A549 (cell line): ENCODE results near the gene CDH22. TPM values are rescaled to one million over a fixed set of nuclear protein-coding genes. Genes with fewer than 3 reads are reported as not detected.

Experiments used
- ATAC-seq, 2 experiments: fragments of 200-7000 bp in 1 of 2; fragments of >200 bp in 1 of 2; cut with Nextera tagmentation in 1 of 2; cut with Tn5 transposase in 1 of 2; 3 replicates each; pipeline versions ENCODE4 v1.8.0 to v1.9.1; 2018 to 2020; ENCODE audit warnings: mild to moderate bottlenecking in 1 of 2, moderate library complexity in 1 of 2
- CTCF ChIA-PET: fragments of 300-600 bp; sonication (Branson Sonifier 250); formaldehyde crosslinking; extraction: SDS; loops from one replicate; lab custom pipeline; 2021; ENCODE audit warnings: antibody characterized with exemption, inconsistent platforms; lab: Yijun Ruan, JAX
- POLR2A ChIA-PET: fragments of 350-600 bp; formaldehyde crosslinking; extraction: SDS; loops from one replicate; lab custom pipeline; 2021; ENCODE audit warnings: antibody characterized with exemption, inconsistent platforms; lab: Yijun Ruan, JAX
- DNase-seq, 2 experiments: peaks; one replicate each; pipeline versions ENCODE4 v3.0.0 to v3.0.0-alpha.2; 2011 to 2016; ENCODE audit warnings: low read depth in 1 of 2, low spot score in 1 of 2
- FAIRE-seq: peaks from 2 replicates; lab custom pipeline; 2011; peaks lifted over from hg19 to GRCh38; lab: Jason Lieb, UNC
- H3K27ac ChIP-seq, 2 experiments: fragments of >200 bp; sonication (Bioruptor Twin); formaldehyde crosslinking; 3 replicates each; pipeline ENCODE4 v1.5.1; 2016 to 2017
- H3K4me1 ChIP-seq: fragments of >200 bp; sonication (Bioruptor Twin); formaldehyde crosslinking; 3 replicates; pipeline ENCODE4 v1.6.1; 2016
- H3K4me2 ChIP-seq: fragments of >200 bp; sonication (Bioruptor Twin); formaldehyde crosslinking; 3 replicates; pipeline ENCODE4 v1.6.1; 2016
- H3K4me3 ChIP-seq: fragments of >200 bp; sonication (Bioruptor Twin); formaldehyde crosslinking; 3 replicates; pipeline ENCODE4 v1.5.1; 2016
- H3K9me3 ChIP-seq: fragments of >200 bp; sonication (Bioruptor Twin); formaldehyde crosslinking; 3 replicates; pipeline ENCODE4 v1.6.1; 2016
- BHLHE40 ChIP-seq: IDR thresholded peaks from 2 replicates; pipeline ENCODE4 v1.6.1; 2012; ENCODE audit warnings: low read depth, low read length, inconsistent platforms
- CHD2 ChIP-seq: fragments of 150-350 bp; IDR thresholded peaks from 2 replicates; pipeline ENCODE4 v1.6.1; 2014; ENCODE audit warnings: low read length; ENCODE audit not compliant: partially characterized antibody
- CHD4 ChIP-seq: fragments of 200-600 bp; sonication (generic); IDR thresholded peaks from 2 replicates; pipeline ENCODE4 v1.6.1; 2016; ENCODE audit warnings: antibody characterized with exemption, mild to moderate bottlenecking, borderline replicate concordance
- EP300 ChIP-seq, 2 experiments: fragments of >200 bp; sonication (Bioruptor Twin); formaldehyde crosslinking; IDR thresholded peaks; 2 replicates in 1 of 2; 3 replicates in 1 of 2; pipeline ENCODE4 v1.6.1; 2016 to 2017
- ESRRA ChIP-seq: fragments of 150-350 bp; IDR thresholded peaks from 2 replicates; pipeline ENCODE4 v1.6.1; 2014; ENCODE audit warnings: mild to moderate bottlenecking, low read length, borderline replicate concordance
- FOXS1 ChIP-seq: fragments of 250-450 bp; sonication (Bioruptor Pico); IDR thresholded peaks from 2 replicates; pipeline ENCODE4 v1.5.0; 2020; ENCODE audit warnings: mild to moderate bottlenecking, moderate library complexity
- GATA3 ChIP-seq: IDR thresholded peaks from 2 replicates; pipeline ENCODE4 v1.6.1; 2012; ENCODE audit warnings: borderline replicate concordance
- HEYL ChIP-seq: fragments of 250-450 bp; sonication (Bioruptor Pico); IDR thresholded peaks from 2 replicates; pipeline ENCODE4 v1.8.0; 2021; ENCODE audit warnings: mild to moderate bottlenecking, moderate library complexity
- HOXA7 ChIP-seq: fragments of 250-450 bp; sonication (Bioruptor Pico); IDR thresholded peaks from 2 replicates; pipeline ENCODE4 v1.5.0; 2020; ENCODE audit warnings: mild to moderate bottlenecking, moderate library complexity
- HOXB5 ChIP-seq: fragments of 250-450 bp; sonication (Bioruptor Pico); IDR thresholded peaks from 2 replicates; pipeline ENCODE4 v1.5.0; 2020; ENCODE audit warnings: mild to moderate bottlenecking, moderate library complexity
- KDM1A ChIP-seq: fragments of 200-600 bp; sonication (generic); IDR thresholded peaks from 2 replicates; pipeline ENCODE4 v1.6.1; 2016; ENCODE audit warnings: low read depth, mild to moderate bottlenecking
- MAFK ChIP-seq: fragments of 450-650 bp; IDR thresholded peaks from 2 replicates; pipeline ENCODE4 v1.6.1; 2014; ENCODE audit not compliant: partially characterized antibody
- MAZ ChIP-seq: fragments of 150-350 bp; IDR thresholded peaks from 2 replicates; pipeline ENCODE4 v1.6.1; 2014; ENCODE audit warnings: antibody characterized with exemption, low read depth, low read length, borderline replicate concordance
- MYC ChIP-seq: IDR thresholded peaks from 2 replicates; pipeline ENCODE4 v1.6.1; 2012; ENCODE audit warnings: mild to moderate bottlenecking, inconsistent platforms, low read length, improper control_type of control experiment, borderline replicate concordance
- NFE2L2 ChIP-seq: fragments of 150-350 bp; conservative IDR thresholded peaks from 2 replicates; pipeline ENCODE4 v1.6.1; 2014; ENCODE audit warnings: low read length
- NPAS2 ChIP-seq: fragments of 250-450 bp; sonication (Bioruptor Pico); IDR thresholded peaks from 2 replicates; pipeline ENCODE4 v1.8.0; 2022; ENCODE audit warnings: mild to moderate bottlenecking, moderate library complexity, borderline replicate concordance
- NR3C1 ChIP-seq: fragments of >200 bp; sonication (Bioruptor Twin); formaldehyde crosslinking; IDR thresholded peaks from 3 replicates; pipeline ENCODE4 v1.6.1; 2017
- PHF8 ChIP-seq: fragments of 200-600 bp; sonication (generic); IDR thresholded peaks from 2 replicates; pipeline ENCODE4 v1.6.1; 2016; ENCODE audit warnings: low read depth, mild to moderate bottlenecking, antibody characterized with exemption, moderate library complexity, borderline replicate concordance
- RAD21 ChIP-seq, 2 experiments: fragments of >200 bp in 1 of 2; sonication (Bioruptor Twin) in 1 of 2; formaldehyde crosslinking in 1 of 2; IDR thresholded peaks in 1 of 2; conservative IDR thresholded peaks in 1 of 2; 2 replicates in 1 of 2; 3 replicates in 1 of 2; pipeline ENCODE4 v1.6.1; 2012 to 2018; ENCODE audit warnings: inconsistent platforms in 1 of 2
- SREBF2 ChIP-seq: fragments of 450-650 bp; IDR thresholded peaks from 2 replicates; pipeline ENCODE4 v1.6.1; 2014; ENCODE audit warnings: mild to moderate bottlenecking, moderate library complexity
- TFCP2L1 ChIP-seq: fragments of 250-450 bp; sonication (Bioruptor Pico); IDR thresholded peaks from 2 replicates; pipeline ENCODE4 v1.5.0; 2021; ENCODE audit warnings: mild to moderate bottlenecking
- ZNF302 ChIP-seq: fragments of 250-450 bp; sonication (Bioruptor Pico); IDR thresholded peaks from 2 replicates; pipeline ENCODE4 v1.9.0; 2021; ENCODE audit warnings: inconsistent platforms, mild to moderate bottlenecking, moderate library complexity
- ZSCAN20 ChIP-seq: fragments of 250-450 bp; sonication (Bioruptor Pico); IDR thresholded peaks from 2 replicates; pipeline ENCODE4 v1.8.0; 2022; ENCODE audit warnings: mild to moderate bottlenecking, moderate library complexity
- WGBS: methylation state at CpG from one replicate; pipeline ENCODE4 v1.1.6; 2017; ENCODE audit errors: missing lambda C conversion rate; 5-methylcytosine and 5-hydroxymethylcytosine counted together
- polyA plus RNA-seq, 4 experiments: library from polyadenylated mRNA; depleted of rRNA in 3 of 4; stranded (reverse); fragments of >200 nt; fragmentation: RNase III in 1 of 4; extraction: RNeasy Plus Mini Kit Qiagen cat#74134 plus additional on column Dnase treatment in 1 of 4; gene quantifications; 2 replicates in 3 of 4; 3 replicates in 1 of 4; pipeline ENCODE4 v1.2.3, GENCODE V29; 2011 to 2017
- TF ChIP-seq, protein P1 (sequence below): fragments of >200 bp; sonication (Bioruptor Twin); formaldehyde crosslinking; IDR thresholded peaks from 3 replicates; pipeline ENCODE4 v1.6.1; 2016
- TF ChIP-seq, protein P2 (sequence below): fragments of 150-350 bp; IDR thresholded peaks from 2 replicates; pipeline ENCODE4 v1.6.1; 2014; ENCODE audit warnings: low read depth, mild to moderate bottlenecking, low read length
- TF ChIP-seq, protein P3 (sequence below): fragments of >200 bp; sonication (Bioruptor Twin); formaldehyde crosslinking; IDR thresholded peaks from 2 replicates; pipeline ENCODE4 v1.6.1; 2016
- TF ChIP-seq, protein P4 (sequence below): fragments of >200 bp; sonication (Bioruptor Twin); formaldehyde crosslinking; IDR thresholded peaks from 3 replicates; pipeline ENCODE4 v1.5.1; 2016

Gene CDH22
- polyA plus RNA-seq, 2 of the 4 experiments (the other 2 are of a cell fraction) = not detected

DNA sequence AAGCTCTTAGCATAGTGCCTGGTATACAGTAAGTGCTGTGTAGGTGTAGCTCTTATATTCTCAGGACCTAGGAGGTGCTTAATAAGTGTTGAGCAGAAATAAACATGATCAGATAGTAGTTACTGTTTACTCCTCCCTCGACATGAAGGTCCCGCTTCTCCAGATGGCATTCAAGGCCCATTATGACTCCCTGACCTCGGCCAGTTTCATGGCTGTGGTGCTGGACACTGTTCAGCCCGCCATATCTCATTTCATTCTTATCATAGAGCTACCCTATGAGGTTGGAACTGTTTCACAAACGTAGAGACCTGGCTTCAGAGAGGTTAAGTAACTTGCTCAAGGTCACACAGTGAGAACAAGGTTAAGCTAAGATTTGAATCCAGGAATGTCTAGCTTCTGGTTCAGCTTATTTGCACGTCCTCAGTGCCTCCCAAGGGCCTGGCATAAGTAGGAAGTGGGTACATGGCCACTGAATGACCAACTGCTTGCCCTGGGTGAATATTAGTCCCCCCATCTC is 151.2 kb downstream of the CDH22 start:
- DNase-seq (no peak), FAIRE-seq (no peak), ATAC-seq (no peak)
- H3K4me2 ChIP-seq = no peak overlapping the region
- no peaks in the 10 kb centered on the region for H3K9me3 ChIP-seq
- no peaks in the 10 kb centered on the region for H3K4me1 ChIP-seq
- H3K27ac ChIP-seq = no peak overlapping the region
- TF ChIP-seq SREBF2 (no peak), HOXB5 (no peak), NR3C1 (no peak), EP300 (IDR thresholded peaks at IDR 0.05) (no peak), ZNF302 (CRISPR knock-in tag) (no peak), GATA3 (no peak), NPAS2 (CRISPR knock-in tag) (no peak), MYC (no peak), CHD4 (no peak), FOXS1 (CRISPR knock-in tag) (no peak), KDM1A (no peak)
- ChIA-PET CTCF (interaction anchor here (0.7 to 3.9 kb wide), 10 partner anchors 9 to 281 kb away, joined by 3 to 13 read pairs (median 5); no protein-coding TSS in a partner anchor), POLR2A (no interaction called here)
- no peak overlapping the region for H3K4me3 ChIP-seq
- 34% methylated on average over 6 of the region's 6 CpGs for WGBS

DNA sequence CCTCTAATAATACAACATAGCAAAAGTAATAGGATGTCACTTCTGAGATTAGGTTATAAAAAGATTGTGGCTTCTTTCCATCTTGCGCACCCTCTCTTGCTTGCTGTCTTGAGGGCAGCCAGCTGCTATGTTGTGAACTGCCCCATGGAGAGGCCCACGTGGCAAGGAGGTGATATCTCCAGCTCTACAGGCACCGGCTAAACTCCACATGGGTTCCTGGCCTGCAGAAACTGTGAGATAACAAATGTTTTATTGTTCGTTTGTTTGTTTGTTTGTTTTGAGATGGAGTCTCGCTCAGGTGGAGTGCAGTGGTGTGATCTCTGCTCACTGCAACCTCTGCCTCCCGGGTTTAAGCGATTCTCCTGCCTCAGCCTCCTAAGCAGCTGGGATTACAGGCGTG is 152.2 kb downstream of the CDH22 start:
- DNase-seq = no peak
- POLR2A ChIA-PET = no interaction called here
- FAIRE-seq = no peak
- H3K4me3 ChIP-seq = no peak overlapping the region
- ATAC-seq = no peak
- TF ChIP-seq, protein P1, sequence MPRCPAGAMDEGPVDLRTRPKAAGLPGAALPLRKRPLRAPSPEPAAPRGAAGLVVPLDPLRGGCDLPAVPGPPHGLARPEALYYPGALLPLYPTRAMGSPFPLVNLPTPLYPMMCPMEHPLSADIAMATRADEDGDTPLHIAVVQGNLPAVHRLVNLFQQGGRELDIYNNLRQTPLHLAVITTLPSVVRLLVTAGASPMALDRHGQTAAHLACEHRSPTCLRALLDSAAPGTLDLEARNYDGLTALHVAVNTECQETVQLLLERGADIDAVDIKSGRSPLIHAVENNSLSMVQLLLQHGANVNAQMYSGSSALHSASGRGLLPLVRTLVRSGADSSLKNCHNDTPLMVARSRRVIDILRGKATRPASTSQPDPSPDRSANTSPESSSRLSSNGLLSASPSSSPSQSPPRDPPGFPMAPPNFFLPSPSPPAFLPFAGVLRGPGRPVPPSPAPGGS = no peak
- no peak for TF ChIP-seq RAD21 (conservative IDR thresholded peaks at IDR 0.05 in 1 of 2, IDR thresholded peaks at IDR 0.05 in 1 of 2)
- TF ChIP-seq ZSCAN20 (CRISPR knock-in tag) = no peak
- TF ChIP-seq, protein P2, sequence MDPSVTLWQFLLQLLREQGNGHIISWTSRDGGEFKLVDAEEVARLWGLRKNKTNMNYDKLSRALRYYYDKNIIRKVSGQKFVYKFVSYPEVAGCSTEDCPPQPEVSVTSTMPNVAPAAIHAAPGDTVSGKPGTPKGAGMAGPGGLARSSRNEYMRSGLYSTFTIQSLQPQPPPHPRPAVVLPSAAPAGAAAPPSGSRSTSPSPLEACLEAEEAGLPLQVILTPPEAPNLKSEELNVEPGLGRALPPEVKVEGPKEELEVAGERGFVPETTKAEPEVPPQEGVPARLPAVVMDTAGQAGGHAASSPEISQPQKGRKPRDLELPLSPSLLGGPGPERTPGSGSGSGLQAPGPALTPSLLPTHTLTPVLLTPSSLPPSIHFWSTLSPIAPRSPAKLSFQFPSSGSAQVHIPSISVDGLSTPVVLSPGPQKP = no peak
- TF ChIP-seq MYC = no peak
- TF ChIP-seq HEYL (CRISPR knock-in tag) = no peak
- 33% methylated on average over 7 of the region's 8 CpGs for WGBS
- H3K27ac ChIP-seq = no peak overlapping the region
- CTCF ChIA-PET = interaction anchor here (0.8 to 2.5 kb wide), 7 partner anchors 11 to 193 kb away, joined by 3 to 8 read pairs (median 3); no protein-coding TSS in a partner anchor
- no peaks in the 10 kb centered on the region for H3K9me3 ChIP-seq
- no peak overlapping the region for H3K4me2 ChIP-seq
- no peaks in the 10 kb centered on the region for H3K4me1 ChIP-seq

DNA sequence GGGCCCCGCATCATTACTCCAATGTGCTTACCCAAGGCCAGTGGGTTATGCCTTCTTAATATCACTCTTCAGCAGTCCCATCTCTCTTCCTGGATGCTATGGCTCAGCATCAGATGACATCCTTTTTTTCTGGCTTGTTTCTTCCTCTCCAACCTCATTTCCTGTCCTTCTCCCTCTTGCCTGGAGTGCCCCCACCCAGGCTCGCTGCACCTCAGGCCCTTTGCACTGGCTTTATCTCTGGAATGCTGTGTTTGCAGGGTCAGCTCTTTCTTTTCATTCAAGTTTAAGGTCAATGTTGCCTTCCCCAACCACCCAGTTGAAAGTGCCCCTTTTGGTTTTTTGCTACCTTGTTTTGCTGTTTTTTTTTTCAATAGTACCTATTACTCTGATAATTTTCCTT is 153.5 kb downstream of the CDH22 start:
- POLR2A ChIA-PET = no interaction called here
- DNase-seq = no peak
- TF ChIP-seq PHF8 = no peak
- TF ChIP-seq NFE2L2 = no peak
- TF ChIP-seq HOXA7 = no peak
- no peak for TF ChIP-seq BHLHE40
- TF ChIP-seq TFCP2L1 = no peak
- TF ChIP-seq ZNF302 (CRISPR knock-in tag) = no peak
- TF ChIP-seq MAZ = no peak
- TF ChIP-seq ESRRA = no peak
- TF ChIP-seq, protein P3, sequence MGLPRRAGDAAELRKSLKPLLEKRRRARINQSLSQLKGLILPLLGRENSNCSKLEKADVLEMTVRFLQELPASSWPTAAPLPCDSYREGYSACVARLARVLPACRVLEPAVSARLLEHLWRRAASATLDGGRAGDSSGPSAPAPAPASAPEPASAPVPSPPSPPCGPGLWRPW = no peak
- TF ChIP-seq MAFK = no peak
- no peak for TF ChIP-seq CHD2
- TF ChIP-seq, protein P4, sequence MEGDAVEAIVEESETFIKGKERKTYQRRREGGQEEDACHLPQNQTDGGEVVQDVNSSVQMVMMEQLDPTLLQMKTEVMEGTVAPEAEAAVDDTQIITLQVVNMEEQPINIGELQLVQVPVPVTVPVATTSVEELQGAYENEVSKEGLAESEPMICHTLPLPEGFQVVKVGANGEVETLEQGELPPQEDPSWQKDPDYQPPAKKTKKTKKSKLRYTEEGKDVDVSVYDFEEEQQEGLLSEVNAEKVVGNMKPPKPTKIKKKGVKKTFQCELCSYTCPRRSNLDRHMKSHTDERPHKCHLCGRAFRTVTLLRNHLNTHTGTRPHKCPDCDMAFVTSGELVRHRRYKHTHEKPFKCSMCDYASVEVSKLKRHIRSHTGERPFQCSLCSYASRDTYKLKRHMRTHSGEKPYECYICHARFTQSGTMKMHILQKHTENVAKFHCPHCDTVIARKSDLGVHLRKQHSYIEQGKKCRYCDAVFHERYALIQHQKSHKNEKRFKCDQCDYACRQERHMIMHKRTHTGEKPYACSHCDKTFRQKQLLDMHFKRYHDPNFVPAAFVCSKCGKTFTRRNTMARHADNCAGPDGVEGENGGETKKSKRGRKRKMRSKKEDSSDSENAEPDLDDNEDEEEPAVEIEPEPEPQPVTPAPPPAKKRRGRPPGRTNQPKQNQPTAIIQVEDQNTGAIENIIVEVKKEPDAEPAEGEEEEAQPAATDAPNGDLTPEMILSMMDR = no peak
- TF ChIP-seq, all 56 proteins: peak for 0
- H3K9me3 ChIP-seq = no peaks in the 10 kb centered on the region
- CTCF ChIA-PET = interaction anchor here (0.9 to 1.4 kb wide), 3 partner anchors 12 to 141 kb away, joined by 3 to 4 read pairs (median 3); no protein-coding TSS in a partner anchor
- ATAC-seq (no peak), FAIRE-seq (no peak)
- H3K4me1 ChIP-seq = no peaks in the 10 kb centered on the region
- no peak overlapping the region for H3K4me2 ChIP-seq
- H3K27ac ChIP-seq = no peak overlapping the region
- no peak overlapping the region for H3K4me3 ChIP-seq
- WGBS = 27% methylated on average over 2 of the region's 2 CpGs
